Neural cell (in vitro differentiated cells): ENCODE measurements around the gene NUBP1.

ENCODE experiments used
- EP300 ChIP-seq: fragments of 450-650 bp; conservative IDR thresholded peaks from 2 replicates; pipeline ENCODE4 v1.6.1; 2014; ENCODE audit warnings: antibody characterized with exemption, mild to moderate bottlenecking, moderate library complexity; ENCODE audit not compliant: poor library complexity, severe bottlenecking
- EZH2 ChIP-seq: fragments of 200-600, 300-800 bp; shearing (Covaris generic), sonication (generic); IDR thresholded peaks from 2 replicates; pipeline ENCODE4 v1.6.1; 2014; ENCODE audit warnings: antibody characterized with exemption, low read length, borderline replicate concordance, mild to moderate bottlenecking; ENCODE audit not compliant: insufficient read depth, poor library complexity, severe bottlenecking
- POLR2AphosphoS5 ChIP-seq: IDR thresholded peaks from 2 replicates; pipeline ENCODE4 v1.6.1; 2012
- RAD21 ChIP-seq: fragments of 450-650 bp; conservative IDR thresholded peaks from 2 replicates; pipeline ENCODE4 v1.6.1; 2014; ENCODE audit warnings: antibody characterized with exemption, mild to moderate bottlenecking, moderate library complexity
- TAF1 ChIP-seq: IDR thresholded peaks from 2 replicates; pipeline ENCODE4 v1.6.1; 2012; ENCODE audit warnings: low read depth
- TF ChIP-seq, protein P1 (sequence below): fragments of 450-650 bp; IDR thresholded peaks from 2 replicates; pipeline ENCODE4 v1.5.1; 2014; ENCODE audit warnings: antibody characterized with exemption, mild to moderate bottlenecking, moderate library complexity; ENCODE audit not compliant: poor library complexity, severe bottlenecking

DNA sequence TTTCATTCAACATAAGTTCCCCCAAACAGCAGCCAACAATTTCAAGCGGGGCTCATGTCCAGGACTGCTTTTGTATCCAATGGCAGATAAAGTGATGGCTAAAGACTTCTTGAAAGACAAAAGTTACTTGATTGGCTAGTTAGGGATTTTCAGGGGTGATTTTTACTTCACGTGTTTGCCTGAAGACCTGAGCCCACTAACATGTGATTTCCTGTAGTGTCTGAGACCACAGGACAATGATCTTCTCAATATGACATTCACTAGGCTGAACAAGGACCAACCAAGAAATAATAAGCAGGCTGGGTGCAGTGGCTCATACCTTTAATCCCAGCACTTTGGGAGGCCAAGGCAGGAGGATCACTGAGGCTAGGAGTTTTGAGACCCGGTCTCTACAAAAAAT is 64.6 kb downstream of the NUBP1 start:
- TF ChIP-seq, protein P1, sequence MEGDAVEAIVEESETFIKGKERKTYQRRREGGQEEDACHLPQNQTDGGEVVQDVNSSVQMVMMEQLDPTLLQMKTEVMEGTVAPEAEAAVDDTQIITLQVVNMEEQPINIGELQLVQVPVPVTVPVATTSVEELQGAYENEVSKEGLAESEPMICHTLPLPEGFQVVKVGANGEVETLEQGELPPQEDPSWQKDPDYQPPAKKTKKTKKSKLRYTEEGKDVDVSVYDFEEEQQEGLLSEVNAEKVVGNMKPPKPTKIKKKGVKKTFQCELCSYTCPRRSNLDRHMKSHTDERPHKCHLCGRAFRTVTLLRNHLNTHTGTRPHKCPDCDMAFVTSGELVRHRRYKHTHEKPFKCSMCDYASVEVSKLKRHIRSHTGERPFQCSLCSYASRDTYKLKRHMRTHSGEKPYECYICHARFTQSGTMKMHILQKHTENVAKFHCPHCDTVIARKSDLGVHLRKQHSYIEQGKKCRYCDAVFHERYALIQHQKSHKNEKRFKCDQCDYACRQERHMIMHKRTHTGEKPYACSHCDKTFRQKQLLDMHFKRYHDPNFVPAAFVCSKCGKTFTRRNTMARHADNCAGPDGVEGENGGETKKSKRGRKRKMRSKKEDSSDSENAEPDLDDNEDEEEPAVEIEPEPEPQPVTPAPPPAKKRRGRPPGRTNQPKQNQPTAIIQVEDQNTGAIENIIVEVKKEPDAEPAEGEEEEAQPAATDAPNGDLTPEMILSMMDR: no peak
- TF ChIP-seq POLR2AphosphoS5: no peak
- TF ChIP-seq EP300: no peak
- no peak for TF ChIP-seq RAD21
- no peak for TF ChIP-seq TAF1
- no peak for TF ChIP-seq EZH2
